ENCODE results near the gene CLDN16.

CLDN16 gene

DNA sequence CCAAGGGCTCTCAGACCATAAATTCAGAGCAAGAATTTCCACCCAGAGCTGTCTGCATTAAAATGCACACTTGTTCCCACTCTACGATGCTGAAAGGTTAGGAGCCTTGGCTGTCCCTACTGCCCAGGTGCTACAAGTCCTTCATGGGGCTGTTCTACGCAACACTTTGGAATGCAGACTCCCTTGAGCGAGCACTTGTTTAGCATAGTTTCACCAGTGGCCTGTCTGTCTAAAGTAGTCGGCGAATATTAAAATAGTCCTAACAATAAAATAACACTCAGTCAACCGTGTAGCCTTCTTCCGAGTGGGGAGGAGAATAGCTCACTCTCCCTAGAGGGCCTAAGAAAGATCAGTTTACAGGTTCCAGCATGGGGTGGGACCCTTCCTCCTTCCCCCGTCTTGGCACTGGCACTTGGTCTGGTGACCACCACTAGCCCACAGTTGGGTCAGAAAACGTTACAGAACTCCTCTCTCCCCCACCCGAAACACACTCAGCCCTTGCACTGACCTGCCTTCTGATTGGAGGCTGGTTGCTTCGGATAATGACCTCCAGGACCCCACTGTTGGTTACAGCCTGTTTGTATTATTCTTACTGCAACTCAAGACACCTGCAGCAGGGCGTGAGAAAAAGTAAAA, at the start of gene CLDN16:
Gene CLDN16, plus strand, starts transcription at position 586 of the 636 bp plus-strand sequence. CDS start 167 bp downstream, outside the sequence.
- DNase-seq (ENCODE audit: low read depth in 2 of 2), result no peak

- DNase-seq (ENCODE audit: low read depth in 2 of 2), result no peak
Measured at GRCh38 chr3:190338717-190339116, 49.2 kb upstream of the CLDN16 start.

- no peak for DNase-seq (ENCODE audit: low read depth in 2 of 2)
Measured at GRCh38 chr3:190339130-190339529, 48.8 kb upstream of the CLDN16 start.

DNA sequence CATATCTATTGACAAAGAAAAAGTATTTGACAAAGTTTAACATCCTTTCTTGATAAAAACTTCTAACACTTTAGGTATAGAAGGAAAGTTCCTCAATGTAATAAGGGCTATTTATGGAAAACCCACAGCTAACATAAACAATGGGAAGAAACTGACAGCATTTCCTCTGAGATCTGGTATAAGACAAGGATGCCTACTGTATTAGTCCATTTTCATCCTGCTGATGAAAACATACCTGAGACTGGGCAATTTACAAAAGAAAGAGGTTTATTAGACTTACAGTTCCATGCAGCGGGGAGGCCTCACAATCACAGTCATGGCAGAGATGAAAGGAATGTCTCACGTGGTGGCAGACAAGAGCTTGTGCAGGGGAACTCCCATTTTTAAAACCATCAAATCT, 47.9 kb upstream of the CLDN16 start:
- no peak for DNase-seq (ENCODE audit: low read depth in 2 of 2)

- no peak for DNase-seq (ENCODE audit: low read depth in 2 of 2)
Measured at GRCh38 chr3:190345027-190345821, 42.7 kb upstream of the CLDN16 start.

- no peak for DNase-seq (ENCODE audit: low read depth in 2 of 2)
Measured at GRCh38 chr3:190345878-190346277, 42.1 kb upstream of the CLDN16 start.

DNA sequence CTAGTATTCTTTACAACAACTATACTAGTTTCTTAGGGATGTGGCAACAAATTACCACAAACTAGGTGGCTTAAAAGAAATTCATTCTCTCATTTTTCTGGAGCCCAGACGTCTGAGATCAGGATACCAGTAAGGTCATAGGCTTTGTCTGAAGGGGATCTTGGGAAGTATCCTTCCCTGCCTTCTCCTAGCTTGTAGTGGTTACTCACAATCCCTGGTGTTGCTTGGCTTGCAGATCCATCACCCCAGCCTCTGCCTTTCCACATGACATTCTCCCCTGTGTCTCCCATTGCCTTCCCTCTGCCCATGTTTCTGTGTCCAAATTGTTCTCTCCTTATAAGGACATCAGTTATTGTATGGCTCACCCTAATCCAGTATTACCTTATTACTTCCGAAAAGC, 41.4 kb upstream of the CLDN16 start:
- no peak for DNase-seq (ENCODE audit: low read depth in 2 of 2)

DNA sequence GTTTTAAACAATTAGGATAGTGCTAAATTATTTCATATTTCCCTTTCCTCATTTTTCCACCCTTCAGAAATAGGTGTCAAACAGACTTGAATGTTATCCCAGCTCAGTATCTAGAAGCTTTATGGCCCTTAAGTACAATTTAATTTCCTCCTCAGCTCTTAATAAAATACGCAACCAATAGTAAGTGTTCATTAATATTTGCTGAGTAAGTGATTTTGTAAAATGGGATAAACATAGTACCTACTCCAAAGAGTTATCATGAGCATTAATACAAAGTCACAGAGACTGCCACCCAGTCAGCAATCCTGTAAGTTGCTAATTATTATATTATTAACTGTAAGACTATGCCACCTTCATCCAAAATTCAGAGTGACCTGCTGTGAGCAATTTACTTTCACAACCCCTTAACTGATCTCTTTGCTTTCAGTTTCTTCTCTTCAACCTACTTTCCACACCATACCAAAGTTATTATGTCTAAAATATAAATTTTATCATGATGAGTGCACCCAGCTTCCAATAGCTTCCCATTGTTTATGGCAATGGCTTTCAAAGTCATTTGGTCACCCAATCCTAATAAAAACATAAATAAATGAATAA, 35.0 kb upstream of the CLDN16 start:
- no peak for DNase-seq (ENCODE audit: low read depth in 2 of 2)

- no peak for DNase-seq (ENCODE audit: low read depth in 2 of 2)
Measured at GRCh38 chr3:190356246-190356645, 31.7 kb upstream of the CLDN16 start.

GRCh38 chr3:190357468-190357867, 30.5 kb upstream of the CLDN16 start:
- DNase-seq (ENCODE audit: low read depth in 2 of 2), result no peak

- no peak for DNase-seq (ENCODE audit: low read depth in 2 of 2)
Measured at GRCh38 chr3:190359813-190360212, 28.1 kb upstream of the CLDN16 start.

GRCh38 chr3:190360228-190360627, 27.7 kb upstream of the CLDN16 start:
- no peak for DNase-seq (ENCODE audit: low read depth in 2 of 2)

- DNase-seq (ENCODE audit: low read depth in 2 of 2), result no peak
Measured at GRCh38 chr3:190361791-190362190, 26.2 kb upstream of the CLDN16 start.

DNA sequence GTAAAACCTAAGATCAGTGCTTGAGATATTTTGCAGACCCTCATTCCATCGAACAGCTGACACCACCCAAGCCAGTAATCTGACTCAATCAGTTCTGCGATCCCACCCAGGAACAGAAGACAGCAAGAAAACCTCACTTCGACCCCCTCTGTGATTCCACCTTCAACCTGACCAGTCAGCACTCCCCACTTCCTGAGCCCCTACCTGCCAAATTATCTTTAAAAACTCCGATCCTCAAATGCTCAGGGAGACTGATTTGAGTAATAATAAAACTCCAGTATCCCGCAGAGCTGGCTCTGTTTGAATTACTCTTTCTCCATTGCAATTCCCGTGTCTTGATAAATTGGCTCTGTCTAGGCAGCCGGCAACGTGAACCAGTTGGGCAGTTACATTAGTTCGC, 25.7 kb upstream of the CLDN16 start:
- no peak for DNase-seq (ENCODE audit: low read depth in 2 of 2)

DNA sequence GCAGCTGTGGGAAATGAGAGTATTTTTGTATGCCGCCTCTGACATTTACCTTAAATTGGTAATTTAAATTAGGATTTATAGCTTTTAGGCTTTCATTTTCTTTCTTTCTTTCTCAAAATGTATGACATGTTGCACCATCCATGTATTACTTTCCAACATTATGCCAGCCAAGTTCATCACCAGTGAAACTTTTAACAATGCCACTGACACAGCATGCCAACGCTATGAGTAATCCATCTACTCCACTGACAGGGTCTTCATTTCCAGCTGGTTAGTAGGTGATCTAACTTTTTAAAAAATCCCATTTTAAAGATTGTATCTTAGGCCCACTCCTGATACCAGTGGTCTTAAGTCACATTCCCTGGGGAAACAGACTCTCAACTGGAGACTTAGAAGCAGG, 21.8 kb upstream of the CLDN16 start:
- no peak for DNase-seq (ENCODE audit: low read depth in 2 of 2)

GRCh38 chr3:190368881-190369280, 19.1 kb upstream of the CLDN16 start:
- no peak for DNase-seq (ENCODE audit: low read depth in 2 of 2)

DNA sequence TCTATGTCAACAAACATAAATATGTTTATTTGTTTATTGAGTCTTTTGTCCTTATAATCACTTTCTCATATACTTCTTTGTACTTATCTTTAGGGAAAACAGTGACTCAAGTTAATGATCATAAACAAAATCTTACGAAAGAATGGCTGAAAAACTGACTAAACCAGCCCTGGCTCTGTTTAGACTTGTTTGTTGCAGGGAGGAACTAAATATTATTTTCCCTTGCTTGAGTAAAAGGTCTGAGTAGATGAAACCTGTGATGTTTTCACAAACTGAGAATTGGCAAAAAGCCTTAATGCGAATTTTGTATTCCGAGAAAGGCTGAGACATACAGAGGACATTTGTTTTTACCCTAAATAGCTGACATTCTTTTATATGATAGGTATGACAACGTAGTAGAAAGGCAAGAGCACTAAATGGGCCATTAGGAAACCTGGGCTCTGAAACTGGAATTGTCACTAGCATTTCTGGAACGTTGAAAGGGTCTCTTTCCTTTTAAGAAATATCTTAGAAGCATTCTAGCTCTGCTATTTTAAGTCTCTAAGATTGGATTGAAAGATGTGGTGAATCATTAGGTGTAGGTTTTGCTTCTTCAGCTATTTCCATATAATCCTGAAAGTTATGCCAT, 18.2 kb upstream of the CLDN16 start:
- no peak for DNase-seq (ENCODE audit: low read depth in 2 of 2)

- no peak for DNase-seq (ENCODE audit: low read depth in 2 of 2)
Measured at GRCh38 chr3:190370369-190370768, 17.6 kb upstream of the CLDN16 start.

DNA sequence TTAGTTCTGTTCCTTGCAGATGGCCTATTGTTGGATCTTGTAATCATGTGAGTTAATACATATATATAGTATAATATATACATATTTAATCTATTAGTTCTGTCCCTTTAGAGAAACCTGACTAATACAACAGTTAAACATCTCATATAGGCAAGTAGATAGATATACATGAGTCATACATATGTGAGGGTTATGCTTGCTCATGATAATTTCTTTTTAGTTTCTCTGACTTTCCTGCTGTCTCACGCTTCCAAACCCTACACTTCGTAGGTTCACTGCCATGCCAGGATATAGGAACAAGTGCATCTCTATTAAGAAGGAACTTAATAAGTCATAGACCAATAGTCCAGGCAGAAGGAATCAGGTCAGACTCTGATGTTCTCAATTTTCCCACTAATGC, 16.8 kb upstream of the CLDN16 start:
- no peak for DNase-seq (ENCODE audit: low read depth in 2 of 2)

DNA sequence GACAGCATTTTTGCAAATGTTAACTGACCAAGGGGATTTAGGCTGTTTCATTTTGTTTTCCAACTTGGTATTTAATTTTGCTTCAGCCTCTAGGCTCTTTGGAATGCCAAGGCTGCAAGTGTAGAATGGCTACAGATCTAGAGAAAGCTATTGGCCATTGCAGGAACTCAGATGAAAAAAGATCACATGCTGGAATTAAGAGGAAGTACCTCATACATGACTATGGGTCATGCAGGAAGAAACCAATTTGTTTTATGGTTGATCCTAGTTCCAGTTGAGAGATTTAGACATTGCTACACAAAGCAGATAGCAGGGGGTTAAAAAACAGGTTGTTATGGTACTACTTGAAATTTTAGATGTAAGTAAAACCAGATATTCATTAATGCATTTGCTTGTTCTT, 12.7 kb upstream of the CLDN16 start:
- DNase-seq (ENCODE audit: low read depth in 2 of 2), result no peak

- no peak for DNase-seq (ENCODE audit: low read depth in 2 of 2)
Measured at GRCh38 chr3:190375671-190376070, 12.3 kb upstream of the CLDN16 start.

DNA sequence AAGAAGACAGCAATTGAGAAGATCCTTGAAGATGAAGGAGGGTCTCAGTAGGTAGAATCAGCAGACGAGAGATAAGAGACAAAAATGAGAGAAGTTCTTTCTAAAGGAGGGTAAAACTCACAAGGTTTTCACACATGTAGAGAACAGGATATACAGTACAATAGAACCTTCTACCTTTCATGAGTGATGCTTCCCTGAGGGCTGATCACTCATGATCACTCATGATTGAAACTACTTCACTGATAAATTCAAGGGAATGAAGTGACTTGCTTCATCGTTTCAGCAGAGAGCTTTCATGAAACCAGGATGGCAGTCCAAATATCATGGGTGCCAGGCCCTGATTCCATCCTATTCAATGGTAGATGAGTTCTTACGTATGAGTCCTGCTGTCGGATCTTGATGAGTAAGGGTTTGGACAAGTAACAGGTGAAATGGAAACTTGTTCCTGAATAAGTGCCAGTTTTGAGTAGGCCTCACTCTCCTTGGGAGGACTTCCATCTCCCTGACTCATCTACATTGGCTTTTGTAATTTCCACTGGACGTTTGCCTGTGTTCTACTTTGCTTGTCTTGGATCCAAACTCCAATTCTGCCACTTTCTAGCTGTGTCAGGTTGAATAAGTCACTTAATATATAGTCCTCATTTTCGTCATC, 9.6 kb upstream of the CLDN16 start:
- no peak for DNase-seq (ENCODE audit: low read depth in 2 of 2)
